ENCODE results near the gene DYNLT2B.

DYNLT2B gene

DNA sequence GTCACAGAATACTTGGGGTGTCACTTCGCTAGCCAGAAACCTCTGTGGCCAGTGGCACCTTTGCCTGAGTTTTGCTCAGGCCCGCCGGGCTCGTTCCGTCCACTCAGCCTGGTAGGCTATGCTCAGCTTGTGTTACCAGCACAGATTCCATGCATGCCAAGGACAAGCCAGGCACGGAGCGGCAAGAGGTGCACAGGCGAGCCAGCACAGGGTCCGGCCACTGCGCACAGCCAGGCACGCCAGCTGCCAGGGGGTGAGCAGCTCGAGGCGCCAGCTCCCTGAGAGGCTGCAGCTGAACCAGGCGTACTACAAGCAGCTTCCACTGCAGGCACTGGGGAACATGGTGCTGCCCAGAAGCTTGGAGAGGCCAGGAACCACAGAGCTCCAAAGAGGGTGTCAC is 45.2 kb downstream of the DYNLT2B start:
- Histone ChIP-seq H3K27ac (no peak overlapping the region), H3K36me3 (no peaks in the 10 kb centered on the region), H3K27me3 (ENCODE audit: insufficient read depth, low read depth, severe bottlenecking) (no peaks in the 10 kb centered on the region), H3K9me3 (ENCODE audit: severe bottlenecking) (no peaks in the 10 kb centered on the region), H3K4me3 (ENCODE audit: low read depth, low read length) (no peak overlapping the region)
- no peak for DNase-seq
- no peak for TF ChIP-seq CTCF (IDR thresholded peaks at IDR 0.05; ENCODE audit: low read depth, low read length)

GRCh38 chr3:196270499-196270898 is 47.5 kb downstream of the DYNLT2B start:
- Histone ChIP-seq H3K27me3 (ENCODE audit: insufficient read depth, low read depth, severe bottlenecking) (no peaks in the 10 kb centered on the region), H3K4me3 (ENCODE audit: low read depth, low read length) (no peak overlapping the region), H3K9me3 (ENCODE audit: severe bottlenecking) (no peaks in the 10 kb centered on the region), H3K36me3 (no peaks in the 10 kb centered on the region), H3K27ac (no peak overlapping the region)
- no peak for DNase-seq
- no peak for TF ChIP-seq CTCF (IDR thresholded peaks at IDR 0.05; ENCODE audit: low read depth, low read length)

GRCh38 chr3:196268284-196269163 is 49.5 kb downstream of the DYNLT2B start:
- H3K27me3 ChIP-seq (ENCODE audit: insufficient read depth, low read depth, severe bottlenecking): no peaks in the 10 kb centered on the region
- no peak overlapping the region for H3K4me3 ChIP-seq (ENCODE audit: low read depth, low read length)
- no peak for TF ChIP-seq CTCF (IDR thresholded peaks at IDR 0.05; ENCODE audit: low read depth, low read length)
- no peaks in the 10 kb centered on the region for H3K36me3 ChIP-seq
- no peak for DNase-seq
- H3K9me3 ChIP-seq (ENCODE audit: severe bottlenecking): no peaks in the 10 kb centered on the region
- no peak overlapping the region for H3K27ac ChIP-seq

DNA sequence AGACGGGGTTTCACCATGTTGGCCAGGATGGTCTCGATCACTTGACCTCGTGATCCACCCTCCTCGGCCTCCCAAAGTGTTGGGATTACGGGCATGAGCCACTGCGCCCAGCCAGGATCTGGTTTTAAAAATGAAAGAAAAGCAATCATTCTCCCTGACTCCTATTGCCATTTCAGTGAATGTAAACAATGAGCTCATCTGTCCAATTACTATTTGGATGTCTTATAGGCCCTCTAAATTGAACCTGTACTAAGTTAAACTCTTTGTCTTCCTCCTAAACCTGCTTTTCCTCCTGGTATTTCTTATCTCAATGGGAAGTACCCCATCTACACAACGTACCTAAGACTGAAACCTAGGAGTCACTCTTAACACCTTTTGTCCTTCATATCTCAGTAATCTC is 54.2 kb downstream of the DYNLT2B start:
- Histone ChIP-seq H3K27ac (no peak overlapping the region), H3K36me3 (no peaks in the 10 kb centered on the region), H3K9me3 (ENCODE audit: severe bottlenecking) (no peaks in the 10 kb centered on the region), H3K27me3 (ENCODE audit: insufficient read depth, low read depth, severe bottlenecking) (no peaks in the 10 kb centered on the region), H3K4me3 (ENCODE audit: low read depth, low read length) (no peak overlapping the region)
- DNase-seq: no peak
- TF ChIP-seq CTCF (IDR thresholded peaks at IDR 0.05; ENCODE audit: low read depth, low read length): no peak

DNA sequence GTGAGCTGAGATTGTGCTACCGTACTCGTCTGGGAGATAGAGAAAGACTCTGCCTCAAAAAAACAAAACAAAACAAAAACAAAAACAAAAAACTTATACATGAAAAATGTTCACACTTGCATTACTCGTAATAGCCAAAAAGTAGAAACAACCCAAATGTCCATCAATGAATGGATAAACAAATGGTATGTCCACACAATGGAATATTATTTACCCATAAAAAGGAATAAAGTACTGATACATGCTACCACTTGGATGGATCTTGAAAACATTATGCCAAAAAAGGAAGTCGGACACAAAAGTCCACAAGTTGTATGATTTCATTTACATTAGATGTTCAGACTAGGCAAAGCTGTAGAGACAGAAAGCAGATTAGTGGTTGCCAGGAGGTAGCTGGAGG is 57.3 kb downstream of the DYNLT2B start:
- Histone ChIP-seq H3K27ac (no peak overlapping the region), H3K9me3 (ENCODE audit: severe bottlenecking) (no peaks in the 10 kb centered on the region), H3K4me3 (ENCODE audit: low read depth, low read length) (no peak overlapping the region), H3K36me3 (no peaks in the 10 kb centered on the region), H3K27me3 (ENCODE audit: insufficient read depth, low read depth, severe bottlenecking) (no peaks in the 10 kb centered on the region)
- no peak for DNase-seq
- TF ChIP-seq CTCF (IDR thresholded peaks at IDR 0.05; ENCODE audit: low read depth, low read length): no peak

GRCh38 chr3:196255776-196256175 is 62.3 kb downstream of the DYNLT2B start:
- Histone ChIP-seq H3K4me3 (ENCODE audit: low read depth, low read length) (no peak overlapping the region), H3K27me3 (ENCODE audit: insufficient read depth, low read depth, severe bottlenecking) (no peaks in the 10 kb centered on the region), H3K36me3 (no peaks in the 10 kb centered on the region), H3K9me3 (ENCODE audit: severe bottlenecking) (no peaks in the 10 kb centered on the region), H3K27ac (no peak overlapping the region)
- TF ChIP-seq CTCF (IDR thresholded peaks at IDR 0.05; ENCODE audit: low read depth, low read length): no peak
- no peak for DNase-seq

Data from WERI-Rb-1 (cell line).